Caco-2 (cell line): ENCODE measurements around the gene GUCD1. TPM values are rescaled to one million over a fixed set of nuclear protein-coding genes. Genes with fewer than 3 reads are reported as not detected.

Experiments used
- BruUV-seq: library from RNA; stranded (reverse); fragments of 400-500 nt; replicated peaks from 2 replicates; lab custom pipeline; 2021; lab: Mats Ljungman, UMichigan
- CTCF ChIA-PET: fragments of 300-600 bp; sonication (Branson Sonifier 250); formaldehyde crosslinking; loops from one replicate; lab custom pipeline; 2022; ENCODE audit warnings: antibody characterized with exemption; lab: Charles Lee
- POLR2A ChIA-PET: fragments of 300-600 bp; sonication (Branson Sonifier 250); formaldehyde crosslinking; loops from one replicate; lab custom pipeline; 2022; ENCODE audit warnings: antibody characterized with exemption; lab: Charles Lee
- DNase-seq, 2 experiments: peaks; one replicate each; pipeline versions ENCODE4 v3.0.0 to v3.0.0-alpha.2; 2020 to 2022
- H3K27me3 ChIP-seq: replicated peaks from 2 replicates; pipeline ENCODE4 v1.6.0; 2011; ENCODE audit warnings: low read length; ENCODE audit not compliant: control insufficient read depth, insufficient read depth
- H3K36me3 ChIP-seq: 2 replicates; pipeline ENCODE4 v1.5.1; 2011; ENCODE audit warnings: low read length; ENCODE audit not compliant: control insufficient read depth, insufficient read depth
- H3K4me1 ChIP-seq: fragments of 250-450 bp; sonication (Bioruptor Pico); 2 replicates; pipeline ENCODE4 v1.5.1; 2020; ENCODE audit warnings: mild to moderate bottlenecking
- H3K4me3 ChIP-seq: 2 replicates; pipeline ENCODE4 v1.5.1; 2011; ENCODE audit warnings: low read depth, mild to moderate bottlenecking, control low read depth, low read length
- H3K9me3 ChIP-seq: fragments of 250-450 bp; sonication (Bioruptor Pico); 2 replicates; pipeline ENCODE4 v1.5.1; 2020; ENCODE audit warnings: mild to moderate bottlenecking, moderate library complexity
- H3K27ac Mint-ChIP-seq: one replicate; pipeline ENCODE4 v1.8.0; 2022; ENCODE audit warnings: mixed read lengths; ENCODE audit not compliant: unreplicated experiment
- H3K27me3 Mint-ChIP-seq: one replicate; pipeline ENCODE4 v1.8.0; 2022; ENCODE audit warnings: mixed read lengths; ENCODE audit not compliant: insufficient read depth, unreplicated experiment
- H3K36me3 Mint-ChIP-seq: one replicate; pipeline ENCODE4 v1.8.0; 2022; ENCODE audit warnings: mild to moderate bottlenecking, mixed read lengths; ENCODE audit not compliant: insufficient read depth, unreplicated experiment
- H3K4me1 Mint-ChIP-seq: one replicate; pipeline ENCODE4 v1.8.0; 2022; ENCODE audit warnings: low read depth, mixed read lengths; ENCODE audit not compliant: unreplicated experiment
- H3K4me3 Mint-ChIP-seq: one replicate; pipeline ENCODE4 v1.8.0; 2022; ENCODE audit warnings: mild to moderate bottlenecking, moderate library complexity, mixed read lengths; ENCODE audit not compliant: unreplicated experiment
- H3K9me3 Mint-ChIP-seq: one replicate; pipeline ENCODE4 v1.8.0; 2022; ENCODE audit warnings: mixed read lengths; ENCODE audit not compliant: unreplicated experiment
- intact Hi-C: fragments of 100-400 bp; cut with micrococcal nuclease; formaldehyde crosslinking; loops from one replicate; pipeline ENCODE4 v1.10.0; 2022; ENCODE audit not compliant: unreplicated experiment
- total RNA-seq: library from RNA; stranded (reverse); gene quantifications from 2 replicates; pipeline ENCODE4 v1.2.3, GENCODE V29; 2022
- TF ChIP-seq, protein P1 (sequence below), 2 experiments: fragments of 200-600 bp in 1 of 2; IDR thresholded peaks; 1 replicate in 1 of 2; 2 replicates in 1 of 2; pipeline versions ENCODE4 v1.5.1 to v1.8.0; 2011 to 2022; ENCODE audit warnings: antibody characterized with exemption in 1 of 2, control low read depth in 1 of 2, inconsistent platforms in 1 of 2, low read depth in 1 of 2, low read length in 1 of 2, mild to moderate bottlenecking in 1 of 2, moderate library complexity in 1 of 2; ENCODE audit not compliant: insufficient read depth in 1 of 2, severe bottlenecking in 1 of 2, unreplicated experiment in 1 of 2

GUCD1 gene
- total RNA-seq, 1 experiment from 2014 or later = 127 TPM

DNA sequence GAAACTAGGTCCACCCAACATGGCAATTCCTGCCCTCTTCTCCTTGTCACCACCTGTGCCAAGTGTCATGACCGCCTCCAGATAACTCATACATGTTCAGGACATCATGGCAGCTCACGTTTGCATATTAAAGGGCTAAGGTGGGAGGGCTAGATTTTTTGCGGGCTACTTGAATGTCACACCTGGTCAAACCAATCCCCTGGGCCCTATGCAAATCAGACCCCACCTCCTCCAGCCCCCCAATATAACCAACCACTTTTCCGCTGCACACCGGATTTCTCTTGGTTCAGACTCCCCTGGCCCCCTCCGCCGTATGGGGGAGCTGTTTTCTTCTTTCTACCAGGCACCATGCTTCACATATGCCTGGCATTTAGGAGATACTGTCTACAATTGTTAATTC lies 47.2 kb downstream of the GUCD1 start:
- Mint-ChIP-seq H3K4me3 (no peak overlapping the region), H3K27me3 (no peaks in the 10 kb centered on the region), H3K9me3 (no peaks in the 10 kb centered on the region), H3K4me1 (peaks cover 57% of the 10 kb centered on the region), H3K36me3 (peaks cover 13% of the 10 kb centered on the region), H3K27ac (peak overlapping the region; percentile 77)
- H3K4me1 ChIP-seq = peaks cover 89% of the 10 kb centered on the region
- intact Hi-C loops = loop anchor here (2.0 kb wide), 1 partner anchor 13 kb away; no protein-coding TSS in a partner anchor
- no peaks in the 10 kb centered on the region for H3K36me3 ChIP-seq
- BruUV-seq = no TSS peak
- no peaks in the 10 kb centered on the region for H3K9me3 ChIP-seq
- TF ChIP-seq, protein P1, sequence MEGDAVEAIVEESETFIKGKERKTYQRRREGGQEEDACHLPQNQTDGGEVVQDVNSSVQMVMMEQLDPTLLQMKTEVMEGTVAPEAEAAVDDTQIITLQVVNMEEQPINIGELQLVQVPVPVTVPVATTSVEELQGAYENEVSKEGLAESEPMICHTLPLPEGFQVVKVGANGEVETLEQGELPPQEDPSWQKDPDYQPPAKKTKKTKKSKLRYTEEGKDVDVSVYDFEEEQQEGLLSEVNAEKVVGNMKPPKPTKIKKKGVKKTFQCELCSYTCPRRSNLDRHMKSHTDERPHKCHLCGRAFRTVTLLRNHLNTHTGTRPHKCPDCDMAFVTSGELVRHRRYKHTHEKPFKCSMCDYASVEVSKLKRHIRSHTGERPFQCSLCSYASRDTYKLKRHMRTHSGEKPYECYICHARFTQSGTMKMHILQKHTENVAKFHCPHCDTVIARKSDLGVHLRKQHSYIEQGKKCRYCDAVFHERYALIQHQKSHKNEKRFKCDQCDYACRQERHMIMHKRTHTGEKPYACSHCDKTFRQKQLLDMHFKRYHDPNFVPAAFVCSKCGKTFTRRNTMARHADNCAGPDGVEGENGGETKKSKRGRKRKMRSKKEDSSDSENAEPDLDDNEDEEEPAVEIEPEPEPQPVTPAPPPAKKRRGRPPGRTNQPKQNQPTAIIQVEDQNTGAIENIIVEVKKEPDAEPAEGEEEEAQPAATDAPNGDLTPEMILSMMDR (IDR thresholded peaks at IDR 0.05; ENCODE audit: insufficient read depth in 1 of 2, low read depth in 1 of 2, low read length in 1 of 2, severe bottlenecking in 1 of 2, unreplicated experiment in 1 of 2) = no peak
- no peaks in the 10 kb centered on the region for H3K27me3 ChIP-seq
- peak in 1 of 2 experiments; percentile 35 for DNase-seq
- CTCF ChIA-PET = no interaction called here
- POLR2A ChIA-PET = no interaction called here
- H3K4me3 ChIP-seq = no peak overlapping the region

DNA sequence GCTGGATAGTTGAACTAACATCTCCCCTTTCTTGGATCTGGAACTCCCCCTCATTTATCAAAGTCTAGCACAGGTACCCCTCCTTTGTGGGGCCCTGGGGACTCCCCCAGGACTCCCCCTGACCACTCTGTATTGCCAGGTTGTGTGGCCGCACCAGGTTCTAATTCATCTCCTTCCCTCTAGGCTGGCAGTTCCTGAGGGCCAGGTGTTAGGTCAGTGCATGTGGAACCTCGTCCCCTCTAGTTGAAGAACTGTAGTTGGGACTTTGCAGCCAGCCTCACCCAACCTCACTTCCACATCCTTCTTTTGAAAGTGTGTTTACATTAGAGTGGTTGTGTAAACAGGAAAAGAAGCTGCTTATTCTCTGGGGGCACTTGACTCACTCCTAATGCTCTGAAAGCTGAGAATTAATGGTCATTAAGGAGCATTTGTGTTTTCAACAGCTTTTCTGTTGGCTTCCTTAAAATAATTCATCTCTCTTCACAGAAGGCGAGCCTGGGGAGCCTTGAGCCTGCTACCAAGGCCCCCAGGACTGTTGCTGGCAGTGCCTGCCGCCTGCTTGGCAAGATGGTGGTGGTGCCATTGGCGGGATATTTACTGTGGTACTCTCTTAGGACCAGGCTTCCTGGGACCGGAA lies 48.0 kb downstream of the GUCD1 start:
- no TSS peak for BruUV-seq
- H3K27ac Mint-ChIP-seq = peak overlapping the region; percentile 77
- H3K36me3 Mint-ChIP-seq = peaks cover 13% of the 10 kb centered on the region
- H3K4me1 Mint-ChIP-seq = peaks cover 62% of the 10 kb centered on the region
- Histone ChIP-seq H3K9me3 (no peaks in the 10 kb centered on the region), H3K27me3 (no peaks in the 10 kb centered on the region), H3K4me1 (peaks cover 89% of the 10 kb centered on the region), H3K36me3 (no peaks in the 10 kb centered on the region), H3K4me3 (no peak overlapping the region)
- POLR2A ChIA-PET = interaction anchor here (0.9 to 1.5 kb wide), 2 partner anchors 15 to 33 kb away, joined by 4 to 9 read pairs; no protein-coding TSS in a partner anchor
- H3K4me3 Mint-ChIP-seq = peak overlapping the region; percentile 67
- intact Hi-C loops = loop anchor here (1.0 to 2.0 kb wide), 3 partner anchors 7 to 14 kb away; no protein-coding TSS in a partner anchor
- peak in 1 of 2 experiments; percentile 58 for DNase-seq
- CTCF ChIA-PET = interaction anchor here (0.8 to 3.5 kb wide), 4 partner anchors 7 to 85 kb away, joined by 3 to 21 read pairs (median 8); no protein-coding TSS in a partner anchor
- no peaks in the 10 kb centered on the region for H3K9me3 Mint-ChIP-seq
- TF ChIP-seq, protein P1 (IDR thresholded peaks at IDR 0.05; ENCODE audit: insufficient read depth in 1 of 2, low read depth in 1 of 2, low read length in 1 of 2, severe bottlenecking in 1 of 2, unreplicated experiment in 1 of 2) = no peak
- H3K27me3 Mint-ChIP-seq = no peaks in the 10 kb centered on the region

DNA sequence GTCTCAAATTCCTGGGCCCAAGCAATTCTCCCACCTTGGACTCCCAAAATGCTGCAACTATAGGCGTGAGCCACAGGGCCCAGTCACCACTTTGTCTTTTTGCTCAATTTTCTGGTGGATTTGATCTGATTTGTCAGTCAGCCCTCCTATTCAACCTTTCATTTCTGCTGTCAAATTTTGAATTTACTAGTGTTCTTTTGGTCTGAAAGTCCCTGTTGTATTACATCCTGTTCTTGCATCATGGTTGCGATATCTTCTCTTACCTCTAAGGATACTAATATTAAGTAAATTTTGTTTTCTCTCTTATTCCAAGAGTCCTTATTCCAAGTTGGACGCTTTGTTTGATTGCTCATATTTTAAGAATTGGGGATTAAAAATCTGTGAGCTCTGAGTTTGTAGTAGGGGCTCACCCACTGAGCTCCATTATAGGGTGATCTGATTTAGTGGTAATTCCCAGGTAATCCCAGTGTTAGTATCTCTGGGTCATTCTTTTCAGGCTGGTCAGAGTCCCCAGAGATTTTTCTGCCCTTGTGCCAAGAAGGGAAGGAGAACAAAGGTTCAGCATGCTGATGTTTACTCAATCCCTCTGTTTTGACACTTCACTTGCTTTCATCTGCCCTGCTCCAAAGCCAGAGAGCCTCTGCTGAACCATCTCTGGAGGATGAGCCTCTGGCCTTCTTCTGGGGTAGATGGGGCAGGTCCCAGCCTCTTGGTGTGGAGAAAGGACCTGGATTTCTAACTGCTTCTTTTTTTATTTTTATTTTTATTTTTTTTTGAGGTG lies 49.8 kb downstream of the GUCD1 start:
- CTCF ChIA-PET = interaction anchor here (1.1 to 3.5 kb wide), 3 partner anchors 17 to 83 kb away, joined by 9 to 21 read pairs (median 12); no protein-coding TSS in a partner anchor
- DNase-seq = peak in 1 of 2 experiments; percentile 34
- H3K36me3 Mint-ChIP-seq = peaks cover 8% of the 10 kb centered on the region
- no peaks in the 10 kb centered on the region for H3K27me3 Mint-ChIP-seq
- Histone ChIP-seq H3K4me1 (peaks cover 91% of the 10 kb centered on the region), H3K4me3 (no peak overlapping the region), H3K36me3 (no peaks in the 10 kb centered on the region), H3K9me3 (no peaks in the 10 kb centered on the region), H3K27me3 (no peaks in the 10 kb centered on the region)
- TF ChIP-seq, protein P1 (IDR thresholded peaks at IDR 0.05; ENCODE audit: insufficient read depth in 1 of 2, low read depth in 1 of 2, low read length in 1 of 2, severe bottlenecking in 1 of 2, unreplicated experiment in 1 of 2) = no peak
- intact Hi-C loops = no loop called here
- BruUV-seq = no TSS peak
- H3K27ac Mint-ChIP-seq = peak overlapping the region; percentile 77
- peaks cover 67% of the 10 kb centered on the region for H3K4me1 Mint-ChIP-seq
- H3K9me3 Mint-ChIP-seq = no peaks in the 10 kb centered on the region
- no peak overlapping the region for H3K4me3 Mint-ChIP-seq
- POLR2A ChIA-PET = no interaction called here
